ENCODE data around the gene CDK6.

GRCh38 chr7:92799446-92800211 lies 36.7 kb downstream of the CDK6 start:
- TF ChIP-seq, protein P1, sequence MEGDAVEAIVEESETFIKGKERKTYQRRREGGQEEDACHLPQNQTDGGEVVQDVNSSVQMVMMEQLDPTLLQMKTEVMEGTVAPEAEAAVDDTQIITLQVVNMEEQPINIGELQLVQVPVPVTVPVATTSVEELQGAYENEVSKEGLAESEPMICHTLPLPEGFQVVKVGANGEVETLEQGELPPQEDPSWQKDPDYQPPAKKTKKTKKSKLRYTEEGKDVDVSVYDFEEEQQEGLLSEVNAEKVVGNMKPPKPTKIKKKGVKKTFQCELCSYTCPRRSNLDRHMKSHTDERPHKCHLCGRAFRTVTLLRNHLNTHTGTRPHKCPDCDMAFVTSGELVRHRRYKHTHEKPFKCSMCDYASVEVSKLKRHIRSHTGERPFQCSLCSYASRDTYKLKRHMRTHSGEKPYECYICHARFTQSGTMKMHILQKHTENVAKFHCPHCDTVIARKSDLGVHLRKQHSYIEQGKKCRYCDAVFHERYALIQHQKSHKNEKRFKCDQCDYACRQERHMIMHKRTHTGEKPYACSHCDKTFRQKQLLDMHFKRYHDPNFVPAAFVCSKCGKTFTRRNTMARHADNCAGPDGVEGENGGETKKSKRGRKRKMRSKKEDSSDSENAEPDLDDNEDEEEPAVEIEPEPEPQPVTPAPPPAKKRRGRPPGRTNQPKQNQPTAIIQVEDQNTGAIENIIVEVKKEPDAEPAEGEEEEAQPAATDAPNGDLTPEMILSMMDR (IDR thresholded peaks at IDR 0.05): no peak
- no peak for TF ChIP-seq POLR2A (IDR thresholded peaks at IDR 0.05)

Data from thyroid gland (tissue), 4 donors.